A549 (cell line): Measurements from ENCODE around the gene ZBTB16.

Source experiments
- EP300 ChIP-seq, 2 experiments: fragments of >200 bp; sonication (Bioruptor Twin); formaldehyde crosslinking; IDR thresholded peaks; 2 replicates in 1 of 2; 3 replicates in 1 of 2; pipeline ENCODE4 v1.6.1; 2016 to 2017
- ESRRA ChIP-seq: fragments of 150-350 bp; IDR thresholded peaks from 2 replicates; pipeline ENCODE4 v1.6.1; 2014; ENCODE audit warnings: mild to moderate bottlenecking, low read length, borderline replicate concordance
- MAZ ChIP-seq: fragments of 150-350 bp; IDR thresholded peaks from 2 replicates; pipeline ENCODE4 v1.6.1; 2014; ENCODE audit warnings: antibody characterized with exemption, low read depth, low read length, borderline replicate concordance
- TF ChIP-seq, protein P1 (sequence below): fragments of >200 bp; sonication (Bioruptor Twin); formaldehyde crosslinking; IDR thresholded peaks from 3 replicates; pipeline ENCODE4 v1.5.1; 2016

DNA sequence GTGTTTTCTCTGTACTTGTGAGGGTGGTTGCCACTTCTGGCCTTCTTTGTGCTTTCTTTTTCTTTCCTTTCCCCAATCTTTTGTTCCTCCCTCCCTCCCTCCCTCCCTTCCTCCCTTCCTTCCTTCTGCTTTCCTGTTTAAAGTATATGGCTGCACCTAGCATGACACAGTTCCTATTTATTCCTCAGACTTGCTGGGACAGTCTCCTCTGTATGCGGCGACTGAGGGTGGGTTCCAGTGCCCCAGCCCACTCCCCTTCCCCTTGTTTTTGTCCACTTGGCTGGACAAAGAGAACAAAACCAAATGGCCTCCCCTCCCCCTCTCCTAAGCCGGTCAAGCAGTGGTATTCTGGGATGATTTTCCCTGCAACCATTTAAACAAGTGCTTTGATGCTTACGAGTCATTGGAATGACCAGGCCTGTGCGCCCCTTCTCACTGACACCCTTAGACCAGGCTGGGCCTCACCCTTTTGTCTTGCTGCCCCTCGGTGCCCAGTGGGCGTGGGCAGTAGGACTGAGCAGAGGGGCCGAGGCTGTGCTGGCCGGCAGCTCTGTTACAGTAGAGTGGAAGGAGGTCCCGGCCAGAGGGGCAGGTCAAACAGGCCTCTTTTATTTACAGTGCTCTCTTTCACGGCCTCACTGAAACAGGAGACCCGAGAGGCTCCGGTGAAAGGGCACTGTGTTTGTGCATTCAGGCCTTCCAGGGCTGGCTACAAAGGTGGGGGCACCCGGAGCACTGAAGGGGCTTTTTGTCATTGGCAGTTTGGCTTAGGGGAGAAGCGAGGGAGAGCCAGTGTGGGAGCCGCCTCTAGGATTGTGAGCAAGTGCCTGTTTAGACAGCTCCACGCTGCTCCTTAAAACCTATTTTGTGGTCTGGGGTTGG lies 32.2 kb downstream of the ZBTB16 start:
- TF ChIP-seq, protein P1, sequence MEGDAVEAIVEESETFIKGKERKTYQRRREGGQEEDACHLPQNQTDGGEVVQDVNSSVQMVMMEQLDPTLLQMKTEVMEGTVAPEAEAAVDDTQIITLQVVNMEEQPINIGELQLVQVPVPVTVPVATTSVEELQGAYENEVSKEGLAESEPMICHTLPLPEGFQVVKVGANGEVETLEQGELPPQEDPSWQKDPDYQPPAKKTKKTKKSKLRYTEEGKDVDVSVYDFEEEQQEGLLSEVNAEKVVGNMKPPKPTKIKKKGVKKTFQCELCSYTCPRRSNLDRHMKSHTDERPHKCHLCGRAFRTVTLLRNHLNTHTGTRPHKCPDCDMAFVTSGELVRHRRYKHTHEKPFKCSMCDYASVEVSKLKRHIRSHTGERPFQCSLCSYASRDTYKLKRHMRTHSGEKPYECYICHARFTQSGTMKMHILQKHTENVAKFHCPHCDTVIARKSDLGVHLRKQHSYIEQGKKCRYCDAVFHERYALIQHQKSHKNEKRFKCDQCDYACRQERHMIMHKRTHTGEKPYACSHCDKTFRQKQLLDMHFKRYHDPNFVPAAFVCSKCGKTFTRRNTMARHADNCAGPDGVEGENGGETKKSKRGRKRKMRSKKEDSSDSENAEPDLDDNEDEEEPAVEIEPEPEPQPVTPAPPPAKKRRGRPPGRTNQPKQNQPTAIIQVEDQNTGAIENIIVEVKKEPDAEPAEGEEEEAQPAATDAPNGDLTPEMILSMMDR, result no peak
- TF ChIP-seq EP300 (IDR thresholded peaks at IDR 0.05) (no peak), MAZ (no peak), ESRRA (no peak)
